ENCODE results near the gene EYS. TPM values are rescaled to one million over a fixed set of nuclear protein-coding genes. Genes with fewer than 3 reads are reported as not detected.

The EYS gene
- total and polyA plus RNA-seq, 2 of the 8 experiments (the other 6 are each of a cell fraction or from before 2014, with no cell fraction given): 0.05 to 0.13 TPM

GRCh38 chr6:65199683-65200082, 507.3 kb downstream of the EYS start (continued):
- TF ChIP-seq SP1 (IDR thresholded peaks at IDR 0.05; ENCODE audit: low read depth, low read length): no peak

- H2BK5ac ChIP-seq (ENCODE audit: low read depth, low read length): no peak overlapping the region
- no peaks in the 10 kb centered on the region for H3K36me3 ChIP-seq (ENCODE audit: control insufficient read depth in 2 of 4, insufficient read depth in 4 of 4, low read length in 3 of 4)
- H2BK20ac ChIP-seq (ENCODE audit: low read length): no peak overlapping the region
- no peaks in the 10 kb centered on the region for H3K9me3 ChIP-seq (ENCODE audit: insufficient read depth in 2 of 2, low read depth in 1 of 2, low read length in 1 of 2)
- no peaks in the 10 kb centered on the region for H3K23me2 ChIP-seq (ENCODE audit: low read depth, low read length)
- no peaks in the 10 kb centered on the region for H3K27me3 ChIP-seq (replicated peaks in 1 of 4; ENCODE audit: control insufficient read depth in 3 of 4, extremely low read depth in 1 of 4, insufficient read depth in 3 of 4, low read length in 3 of 4)
- H3K56ac ChIP-seq (replicated peaks; ENCODE audit: insufficient read length, low read depth, low read length): no peak overlapping the region
- no peak overlapping the region for H4K8ac ChIP-seq (ENCODE audit: extremely low read depth, insufficient read depth, low read length)
- H3K23ac ChIP-seq (ENCODE audit: insufficient read length): no peak overlapping the region
- no peak for FAIRE-seq
- no peaks in the 10 kb centered on the region for H3K79me2 ChIP-seq (ENCODE audit: control insufficient read depth in 1 of 2, insufficient read depth in 2 of 2, low read length in 2 of 2)
- 97% methylated on average over 3 of the region's 3 CpGs; no CpG with 5 or more reads in 1 of the 2 experiments for WGBS, 2 experiments (ENCODE audit: extremely low coverage in 1 of 2, insufficient coverage in 1 of 2, insufficient read length in 1 of 2, insufficient replicate concordance in 2 of 2, low coverage in 1 of 2, low lambda C conversion rate in 2 of 2, missing lambda C conversion rate in 1 of 2)
- H4K20me1 ChIP-seq (replicated peaks in 1 of 2; ENCODE audit: control insufficient read depth in 1 of 2, insufficient read depth in 2 of 2, low read length in 2 of 2): no peaks in the 10 kb centered on the region
- no peak overlapping the region for H3K4me2 ChIP-seq (ENCODE audit: insufficient read depth in 1 of 2, low read depth in 2 of 2, low read length in 2 of 2)
- no peak overlapping the region for H3K4ac ChIP-seq (replicated peaks; ENCODE audit: insufficient read length, low read depth, low read length)
- no peak overlapping the region for H2BK120ac ChIP-seq (replicated peaks; ENCODE audit: low read depth, low read length)
- no peak overlapping the region for H2BK15ac ChIP-seq (ENCODE audit: low read length)
- no peak for DNase-seq (ENCODE audit: low read depth in 1 of 2, low spot score in 2 of 2)
- H2BK12ac ChIP-seq (ENCODE audit: low read depth, low read length): no peak overlapping the region
- H3K27ac ChIP-seq (ENCODE audit: low read depth, low read length): no peak overlapping the region
- POLR2A ChIA-PET (ENCODE audit: partially characterized antibody): no interaction called here
- H3K14ac ChIP-seq (ENCODE audit: insufficient read length): no peak overlapping the region
- no peak overlapping the region for H3K9ac ChIP-seq (replicated peaks in 1 of 4; ENCODE audit: extremely low read depth in 1 of 4, low read depth in 3 of 4, low read length in 3 of 4)
- H2AFZ ChIP-seq (ENCODE audit: low read length): no peak overlapping the region
- TF ChIP-seq E2F6 (IDR thresholded peaks at IDR 0.05) (no peak), TAF1 (IDR thresholded peaks at IDR 0.05; ENCODE audit: low read depth, low read length) (no peak), ASH2L (IDR thresholded peaks at IDR 0.05; ENCODE audit: low read length) (no peak), SP1 (IDR thresholded peaks at IDR 0.05; ENCODE audit: low read depth, low read length) (no peak)
- H3K79me1 ChIP-seq (ENCODE audit: low read depth, low read length): no peaks in the 10 kb centered on the region
- CTCF ChIA-PET (ENCODE audit: partially characterized antibody): no interaction called here
- no peaks in the 10 kb centered on the region for H3K4me1 ChIP-seq (replicated peaks in 1 of 4; ENCODE audit: control insufficient read depth in 3 of 4, insufficient read depth in 4 of 4, low read length in 3 of 4)
- H4K91ac ChIP-seq (replicated peaks; ENCODE audit: insufficient read length, low read length): no peak overlapping the region
- no peak overlapping the region for H3K18ac ChIP-seq (ENCODE audit: extremely low read depth, low read length)
- no peak overlapping the region for H4K5ac ChIP-seq (ENCODE audit: insufficient read length, low read depth, low read length)
- no peak overlapping the region for H2AK5ac ChIP-seq (ENCODE audit: low read depth, low read length)
- H3K4me3 ChIP-seq (ENCODE audit: extremely low read depth in 1 of 4, insufficient read depth in 2 of 4, low read depth in 3 of 4, low read length in 4 of 4): no peak overlapping the region
Measured at GRCh38 chr6:65199121-65199520, 507.9 kb downstream of the EYS start.

All from H1 (cell line).